Measurements from ENCODE around the gene GFOD2. TPM values are rescaled to one million over a fixed set of nuclear protein-coding genes. Genes with fewer than 3 reads are reported as not detected.

GFOD2 gene
- total and polyA plus RNA-seq, 9 donors, result 8.3 to 15.9 (median 12.9) TPM

GRCh38 chr16:67673712-67674580 is 45.2 kb downstream of the GFOD2 start:
- H3K4me1 ChIP-seq (ENCODE audit: insufficient read depth), result peaks cover 12% of the 10 kb centered on the region
- peak overlapping the region; percentile 46 to 72 for H3K27ac ChIP-seq
- TF ChIP-seq CTCF (IDR thresholded peaks at IDR 0.05), result no peak
- TF ChIP-seq EP300 (IDR thresholded peaks at IDR 0.05), result no peak
- no peak for TF ChIP-seq POLR2A (IDR thresholded peaks at IDR 0.05)
- H3K36me3 ChIP-seq, result no peaks in the 10 kb centered on the region
- H3K9me3 ChIP-seq, result no peaks in the 10 kb centered on the region
- H3K27me3 ChIP-seq, result no peaks in the 10 kb centered on the region
- WGBS, 3 donors, result 42 to 53% (median 45%) methylated on average over 21 of the region's 21 CpGs
- H3K4me3 ChIP-seq, result no peak overlapping the region
- DNase-seq, result peak; percentile 75 to 86 (median 75)
- intact Hi-C loops (cut with DNase I), result loop anchor here in 2 of 4 donors (10.0 kb wide), 2 partner anchors 131 to 351 kb away; partner anchors contain the start of genes DDX28 (in 1 of the 2), DUS2 (in 1 of the 2), RANBP10 (in 1 of the 2) and TSNAXIP1 (in 1 of the 2)

GRCh38 chr16:67672739-67673662 is 46.1 kb downstream of the GFOD2 start:
- WGBS, 3 donors, result 21 to 31% (median 24%) methylated on average over 13 of the region's 13 CpGs
- H3K9me3 ChIP-seq, result no peaks in the 10 kb centered on the region
- H3K27me3 ChIP-seq, result no peaks in the 10 kb centered on the region
- H3K27ac ChIP-seq, result peak overlapping the region; percentile 46 to 72
- intact Hi-C loops (cut with DNase I), result loop anchor here in 2 of 4 donors (10.0 kb wide), 2 partner anchors 132 to 352 kb away; partner anchors contain the start of genes DDX28 (in 1 of the 2), DUS2 (in 1 of the 2), RANBP10 (in 1 of the 2) and TSNAXIP1 (in 1 of the 2)
- TF ChIP-seq CTCF (IDR thresholded peaks at IDR 0.05), result peak; percentile 30 to 61 (median 54)
- TF ChIP-seq POLR2A (IDR thresholded peaks at IDR 0.05), result no peak
- no peak for TF ChIP-seq EP300 (IDR thresholded peaks at IDR 0.05)
- no peaks in the 10 kb centered on the region for H3K36me3 ChIP-seq
- peaks cover 12% of the 10 kb centered on the region for H3K4me1 ChIP-seq (ENCODE audit: insufficient read depth)
- DNase-seq, result peak; percentile 62 to 79 (median 76)
- H3K4me3 ChIP-seq, result no peak overlapping the region

- no peaks in the 10 kb centered on the region for H3K27me3 ChIP-seq
- H3K4me3 ChIP-seq, result no peak overlapping the region
- intact Hi-C loops (cut with DNase I), result loop anchor here in 2 of 4 donors (10.0 kb wide), 2 partner anchors 132 to 352 kb away; partner anchors contain the start of genes DDX28 (in 1 of the 2), DUS2 (in 1 of the 2), RANBP10 (in 1 of the 2) and TSNAXIP1 (in 1 of the 2)
- TF ChIP-seq EP300 (IDR thresholded peaks at IDR 0.05) (no peak), POLR2A (IDR thresholded peaks at IDR 0.05) (no peak), CTCF (IDR thresholded peaks at IDR 0.05) (no peak)
- H3K27ac ChIP-seq, result peak overlapping the region in 1 of 2 donors; percentile 72
- no peaks in the 10 kb centered on the region for H3K9me3 ChIP-seq
- H3K36me3 ChIP-seq, result no peaks in the 10 kb centered on the region
- H3K4me1 ChIP-seq (ENCODE audit: insufficient read depth), result peaks cover 15% of the 10 kb centered on the region
- peak in 2 of 5 donors; percentile 30 to 38 for DNase-seq
- 47 to 52% (median 48%) methylated on average over 4 of the region's 4 CpGs for WGBS, 3 donors
Measured at GRCh38 chr16:67672306-67672705, 46.8 kb downstream of the GFOD2 start.
